Calu3 (cell line): ENCODE data around the gene AKAP9. TPM values are rescaled to one million over a fixed set of nuclear protein-coding genes. Genes with fewer than 3 reads are reported as not detected.
"Not testable (repeated sequence)": the region's sequence is repeated elsewhere in the genome, so short reads cannot be mapped to it uniquely, and the experiment has no call there.

Source experiments
- BruUV-seq: library from RNA; stranded (reverse); fragments of 400-500 nt; replicated peaks from 2 replicates; lab custom pipeline; 2021; lab: Mats Ljungman, UMichigan
- CTCF ChIA-PET: fragments of 300-600 bp; sonication (Branson Sonifier 250); formaldehyde crosslinking; loops from one replicate; lab custom pipeline; 2022; ENCODE audit warnings: antibody characterized with exemption; lab: Charles Lee
- DNase-seq: peaks from one replicate; pipeline ENCODE4 v3.0.0; 2022
- H3K27ac Mint-ChIP-seq: one replicate; pipeline ENCODE4 v1.8.0; 2022; ENCODE audit warnings: mixed read lengths; ENCODE audit not compliant: unreplicated experiment
- H3K27me3 Mint-ChIP-seq: one replicate; pipeline ENCODE4 v1.8.0; 2022; ENCODE audit warnings: mixed read lengths; ENCODE audit not compliant: unreplicated experiment
- H3K36me3 Mint-ChIP-seq: one replicate; pipeline ENCODE4 v1.8.0; 2022; ENCODE audit warnings: mild to moderate bottlenecking, moderate library complexity, mixed read lengths; ENCODE audit not compliant: insufficient read depth, unreplicated experiment
- H3K4me1 Mint-ChIP-seq: one replicate; pipeline ENCODE4 v1.8.0; 2022; ENCODE audit warnings: mild to moderate bottlenecking, low read depth, mixed read lengths; ENCODE audit not compliant: unreplicated experiment
- H3K4me3 Mint-ChIP-seq: one replicate; pipeline ENCODE4 v1.8.0; 2022; ENCODE audit warnings: mild to moderate bottlenecking, low read depth, moderate library complexity, mixed read lengths; ENCODE audit not compliant: unreplicated experiment
- H3K9me3 Mint-ChIP-seq: one replicate; pipeline ENCODE4 v1.8.0; 2022; ENCODE audit warnings: low read depth, mixed read lengths; ENCODE audit not compliant: unreplicated experiment
- intact Hi-C: fragments of 100-400 bp; cut with micrococcal nuclease; formaldehyde crosslinking; loops from one replicate; pipeline ENCODE4 v1.10.0; 2022; ENCODE audit not compliant: unreplicated experiment
- total RNA-seq: library from RNA; stranded (reverse); gene quantifications from 2 replicates; pipeline ENCODE4 v1.2.3, GENCODE V29; 2022
- TF ChIP-seq, protein P1 (sequence below): fragments of 200-600 bp; IDR thresholded peaks from one replicate; pipeline ENCODE4 v1.8.0; 2022; ENCODE audit warnings: antibody characterized with exemption; ENCODE audit not compliant: unreplicated experiment

The AKAP9 gene
- total RNA-seq, 1 experiment from 2014 or later: 33.4 TPM

GRCh38 chr7:91929463-91929862, 11.2 kb upstream of the AKAP9 start:
- CTCF ChIA-PET: no interaction called here
- Mint-ChIP-seq H3K27me3 (no peaks in the 10 kb centered on the region), H3K9me3 (no peaks in the 10 kb centered on the region), H3K36me3 (no peaks in the 10 kb centered on the region), H3K4me3 (no peak overlapping the region), H3K27ac (no peak overlapping the region), H3K4me1 (no peaks in the 10 kb centered on the region)
- intact Hi-C loops: no loop called here
- no TSS peak for BruUV-seq
- TF ChIP-seq, protein P1, sequence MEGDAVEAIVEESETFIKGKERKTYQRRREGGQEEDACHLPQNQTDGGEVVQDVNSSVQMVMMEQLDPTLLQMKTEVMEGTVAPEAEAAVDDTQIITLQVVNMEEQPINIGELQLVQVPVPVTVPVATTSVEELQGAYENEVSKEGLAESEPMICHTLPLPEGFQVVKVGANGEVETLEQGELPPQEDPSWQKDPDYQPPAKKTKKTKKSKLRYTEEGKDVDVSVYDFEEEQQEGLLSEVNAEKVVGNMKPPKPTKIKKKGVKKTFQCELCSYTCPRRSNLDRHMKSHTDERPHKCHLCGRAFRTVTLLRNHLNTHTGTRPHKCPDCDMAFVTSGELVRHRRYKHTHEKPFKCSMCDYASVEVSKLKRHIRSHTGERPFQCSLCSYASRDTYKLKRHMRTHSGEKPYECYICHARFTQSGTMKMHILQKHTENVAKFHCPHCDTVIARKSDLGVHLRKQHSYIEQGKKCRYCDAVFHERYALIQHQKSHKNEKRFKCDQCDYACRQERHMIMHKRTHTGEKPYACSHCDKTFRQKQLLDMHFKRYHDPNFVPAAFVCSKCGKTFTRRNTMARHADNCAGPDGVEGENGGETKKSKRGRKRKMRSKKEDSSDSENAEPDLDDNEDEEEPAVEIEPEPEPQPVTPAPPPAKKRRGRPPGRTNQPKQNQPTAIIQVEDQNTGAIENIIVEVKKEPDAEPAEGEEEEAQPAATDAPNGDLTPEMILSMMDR: no peak
- DNase-seq: no peak

GRCh38 chr7:91940171-91940570, 491 bp upstream of the AKAP9 start:
- TF ChIP-seq, protein P1: no peak
- Mint-ChIP-seq H3K36me3 (peaks cover 27% of the 10 kb centered on the region), H3K27me3 (no peaks in the 10 kb centered on the region), H3K4me1 (peaks cover 10% of the 10 kb centered on the region), H3K4me3 (peak overlapping the region; percentile 86), H3K27ac (peak overlapping the region; percentile 92), H3K9me3 (no peaks in the 10 kb centered on the region)
- CTCF ChIA-PET: interaction anchor here (0.7 kb wide), 2 partner anchors 9 to 196 kb away, joined by 3 to 6 read pairs; no protein-coding TSS in a partner anchor
- peak; percentile 14 for DNase-seq
- TSS peak; percentile 87 for BruUV-seq
- intact Hi-C loops: no loop called here

DNA sequence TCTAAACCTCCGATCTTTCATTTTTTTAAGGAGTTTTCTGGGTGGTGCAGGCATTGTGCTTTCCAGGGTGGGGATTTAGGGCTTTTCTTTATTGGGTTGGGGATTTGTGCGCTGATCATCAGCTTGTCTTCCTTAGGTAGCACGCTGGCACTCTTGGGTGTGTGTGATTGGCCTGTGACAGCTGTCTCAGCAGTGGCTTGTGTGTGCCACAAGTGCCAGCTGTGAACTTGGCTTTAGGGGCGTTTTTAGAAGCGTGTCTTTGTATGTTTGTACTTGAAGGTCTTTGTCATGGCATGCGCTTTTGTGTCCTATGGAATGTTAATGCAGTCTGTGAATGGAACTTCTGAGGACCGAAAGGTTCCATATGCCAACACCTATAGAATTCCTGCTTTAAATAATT, 788 bp downstream of the AKAP9 start:
- CTCF ChIA-PET: interaction anchor here (0.6 to 1.1 kb wide), 2 partner anchors 61 to 313 kb away, joined by 3 read pairs; partner anchors contain the start of gene MTERF1
- no peak for DNase-seq
- H3K4me1 Mint-ChIP-seq: peaks cover 10% of the 10 kb centered on the region
- no peaks in the 10 kb centered on the region for H3K9me3 Mint-ChIP-seq
- TF ChIP-seq, protein P1: no peak
- H3K36me3 Mint-ChIP-seq: peaks cover 27% of the 10 kb centered on the region
- H3K4me3 Mint-ChIP-seq: peak overlapping the region; percentile 86
- H3K27ac Mint-ChIP-seq: peak overlapping the region; percentile 92
- no TSS peak for BruUV-seq
- H3K27me3 Mint-ChIP-seq: no peaks in the 10 kb centered on the region
- intact Hi-C loops: no loop called here

DNA sequence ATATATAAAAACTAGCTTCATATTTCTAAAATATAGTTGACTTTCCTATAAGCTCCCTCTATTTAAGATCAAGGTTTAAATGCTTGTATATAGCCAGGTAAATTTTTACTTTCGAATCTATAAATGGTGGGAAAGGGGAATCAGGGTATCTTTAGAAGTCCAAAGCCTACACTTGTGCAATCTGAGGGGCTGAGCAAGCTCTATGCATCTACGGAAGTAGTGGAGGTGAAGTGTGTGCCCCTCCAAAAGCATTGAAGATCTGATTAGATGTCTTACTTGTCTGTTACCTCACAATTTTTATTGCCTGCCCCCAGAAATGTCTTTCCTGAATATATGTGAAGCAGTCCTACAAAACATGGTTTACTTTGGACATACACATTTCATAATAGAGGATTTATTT, 1.6 kb downstream of the AKAP9 start:
- CTCF ChIA-PET: no interaction called here
- TSS peak; percentile 32 for BruUV-seq
- DNase-seq: no peak
- intact Hi-C loops: no loop called here
- H3K27me3 Mint-ChIP-seq: no peaks in the 10 kb centered on the region
- peaks cover 27% of the 10 kb centered on the region for H3K36me3 Mint-ChIP-seq
- H3K9me3 Mint-ChIP-seq: no peaks in the 10 kb centered on the region
- H3K4me1 Mint-ChIP-seq: peaks cover 10% of the 10 kb centered on the region
- H3K27ac Mint-ChIP-seq: peak overlapping the region; percentile 92
- TF ChIP-seq, protein P1: no peak
- H3K4me3 Mint-ChIP-seq: peak overlapping the region; percentile 86

DNA sequence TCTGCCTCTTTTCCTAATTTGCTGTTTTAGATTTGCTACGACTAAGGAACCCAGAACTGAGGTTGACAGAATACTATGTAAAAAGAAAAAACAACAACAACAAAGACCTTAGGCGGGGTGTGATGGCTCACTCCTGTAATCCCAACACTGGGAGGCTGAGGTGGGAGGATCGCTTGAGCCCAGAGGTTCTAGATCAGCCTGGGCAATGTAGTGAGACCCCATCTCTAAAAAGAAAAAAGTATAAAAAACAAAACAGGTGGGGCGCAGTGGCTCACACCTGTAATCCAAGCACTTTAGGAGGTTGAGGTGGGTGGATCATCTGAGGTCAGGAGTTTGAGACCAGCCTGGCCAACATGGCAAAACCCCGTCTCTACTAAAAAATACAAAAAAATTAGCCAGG, 4.3 kb downstream of the AKAP9 start:
- BruUV-seq, H3K27me3 Mint-ChIP-seq, H3K9me3 Mint-ChIP-seq, H3K27ac Mint-ChIP-seq, DNase-seq, H3K4me1 Mint-ChIP-seq, CTCF ChIA-PET, H3K4me3 Mint-ChIP-seq, intact Hi-C loops: not testable (repeated sequence)
- peaks cover 24% of the 10 kb centered on the region for H3K36me3 Mint-ChIP-seq
